Neutrophil (primary cell): ENCODE measurements around the gene TBC1D10A.

Experiments used
- H3K27ac ChIP-seq: fragments of 200-600 bp; sonication (generic); 2 replicates; pipeline ENCODE4 v1.5.1; 2016; ENCODE audit warnings: mild to moderate bottlenecking, moderate library complexity
- H3K27me3 ChIP-seq: fragments of 200-600 bp; sonication (generic); 2 replicates; pipeline ENCODE4 v1.6.0; 2016; ENCODE audit warnings: mild to moderate bottlenecking
- H3K36me3 ChIP-seq: fragments of 200-600 bp; sonication (generic); 2 replicates; pipeline ENCODE4 v1.5.1; 2017
- H3K4me1 ChIP-seq, 2 experiments: fragments of 200-600 bp in 1 of 2; sonication (generic) in 1 of 2; 1 replicate in 1 of 2; 2 replicates in 1 of 2; pipeline versions ENCODE4 v1.5.1 to v1.6.1; 2013 to 2016; ENCODE audit warnings: low read depth in 1 of 2, low read length in 1 of 2, mild to moderate bottlenecking in 1 of 2, moderate library complexity in 1 of 2; ENCODE audit not compliant: control insufficient read depth in 1 of 2, insufficient read depth in 1 of 2
- H3K4me3 ChIP-seq, 2 experiments: fragments of 200-600 bp in 1 of 2; sonication (generic) in 1 of 2; 1 replicate in 1 of 2; 2 replicates in 1 of 2; pipeline ENCODE4 v1.5.1; 2013 to 2016; ENCODE audit warnings: low read depth in 1 of 2, low read length in 1 of 2, mild to moderate bottlenecking in 1 of 2, moderate library complexity in 1 of 2
- H3K9me3 ChIP-seq: fragments of 200-600 bp; sonication (generic); 2 replicates; pipeline ENCODE4 v1.5.1; 2016
- TF ChIP-seq, protein P1 (sequence below): fragments of 200-600 bp; sonication (generic); IDR thresholded peaks from 2 replicates; pipeline ENCODE4 v1.5.1; 2016; ENCODE audit warnings: antibody characterized with exemption

The TBC1D10A gene

DNA sequence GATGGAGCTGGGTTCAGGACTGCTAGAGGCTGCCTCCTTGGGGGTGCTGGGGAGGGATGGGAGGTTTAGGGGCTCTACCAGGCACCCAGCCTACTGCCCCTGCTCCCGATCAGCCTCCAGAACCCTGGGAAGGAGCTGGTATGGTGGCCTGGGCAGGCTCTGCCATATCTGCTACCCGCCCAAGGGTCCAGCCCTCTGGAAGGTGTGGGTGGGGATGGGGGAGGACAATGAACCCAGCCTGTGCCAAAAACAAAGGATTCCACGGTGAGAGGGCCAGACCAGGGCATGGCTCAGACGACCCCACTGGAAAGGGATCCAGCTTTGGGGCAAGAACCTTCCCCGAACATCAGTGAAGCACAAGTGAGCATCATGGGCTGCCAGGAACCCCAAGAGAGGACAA lies 40.4 kb downstream of the TBC1D10A start:
- Histone ChIP-seq H3K4me3 (no peak overlapping the region), H3K27ac (peak overlapping the region; percentile 40), H3K9me3 (no peaks in the 10 kb centered on the region), H3K36me3 (peaks cover 10% of the 10 kb centered on the region), H3K4me1 (peaks cover 48 to 58% of the 10 kb centered on the region in 2 experiments), H3K27me3 (no peaks in the 10 kb centered on the region)
- TF ChIP-seq, protein P1, sequence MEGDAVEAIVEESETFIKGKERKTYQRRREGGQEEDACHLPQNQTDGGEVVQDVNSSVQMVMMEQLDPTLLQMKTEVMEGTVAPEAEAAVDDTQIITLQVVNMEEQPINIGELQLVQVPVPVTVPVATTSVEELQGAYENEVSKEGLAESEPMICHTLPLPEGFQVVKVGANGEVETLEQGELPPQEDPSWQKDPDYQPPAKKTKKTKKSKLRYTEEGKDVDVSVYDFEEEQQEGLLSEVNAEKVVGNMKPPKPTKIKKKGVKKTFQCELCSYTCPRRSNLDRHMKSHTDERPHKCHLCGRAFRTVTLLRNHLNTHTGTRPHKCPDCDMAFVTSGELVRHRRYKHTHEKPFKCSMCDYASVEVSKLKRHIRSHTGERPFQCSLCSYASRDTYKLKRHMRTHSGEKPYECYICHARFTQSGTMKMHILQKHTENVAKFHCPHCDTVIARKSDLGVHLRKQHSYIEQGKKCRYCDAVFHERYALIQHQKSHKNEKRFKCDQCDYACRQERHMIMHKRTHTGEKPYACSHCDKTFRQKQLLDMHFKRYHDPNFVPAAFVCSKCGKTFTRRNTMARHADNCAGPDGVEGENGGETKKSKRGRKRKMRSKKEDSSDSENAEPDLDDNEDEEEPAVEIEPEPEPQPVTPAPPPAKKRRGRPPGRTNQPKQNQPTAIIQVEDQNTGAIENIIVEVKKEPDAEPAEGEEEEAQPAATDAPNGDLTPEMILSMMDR: no peak

DNA sequence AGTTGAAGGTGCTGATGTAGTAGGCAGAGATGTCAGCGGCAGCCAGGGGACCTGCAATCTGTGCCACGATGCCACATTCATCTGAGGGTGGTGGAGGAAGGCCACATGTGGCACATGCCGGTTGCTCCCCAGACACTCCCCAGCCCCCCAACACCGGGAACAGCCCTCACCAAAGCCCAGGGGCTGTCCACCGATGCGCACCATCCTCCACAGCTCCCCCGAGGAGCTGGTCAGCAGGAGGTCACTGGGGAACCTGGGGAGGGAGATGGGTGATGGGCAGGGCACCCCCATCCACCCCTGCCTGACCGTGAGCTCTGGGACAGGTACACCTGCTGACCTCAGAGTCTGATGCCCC lies 40.9 kb downstream of the TBC1D10A start:
- Histone ChIP-seq H3K27me3 (no peaks in the 10 kb centered on the region), H3K9me3 (no peaks in the 10 kb centered on the region), H3K27ac (no peak overlapping the region), H3K4me3 (no peak overlapping the region), H3K36me3 (peaks cover 6% of the 10 kb centered on the region), H3K4me1 (peaks cover 48 to 58% of the 10 kb centered on the region in 2 experiments)
- TF ChIP-seq, protein P1: no peak

DNA sequence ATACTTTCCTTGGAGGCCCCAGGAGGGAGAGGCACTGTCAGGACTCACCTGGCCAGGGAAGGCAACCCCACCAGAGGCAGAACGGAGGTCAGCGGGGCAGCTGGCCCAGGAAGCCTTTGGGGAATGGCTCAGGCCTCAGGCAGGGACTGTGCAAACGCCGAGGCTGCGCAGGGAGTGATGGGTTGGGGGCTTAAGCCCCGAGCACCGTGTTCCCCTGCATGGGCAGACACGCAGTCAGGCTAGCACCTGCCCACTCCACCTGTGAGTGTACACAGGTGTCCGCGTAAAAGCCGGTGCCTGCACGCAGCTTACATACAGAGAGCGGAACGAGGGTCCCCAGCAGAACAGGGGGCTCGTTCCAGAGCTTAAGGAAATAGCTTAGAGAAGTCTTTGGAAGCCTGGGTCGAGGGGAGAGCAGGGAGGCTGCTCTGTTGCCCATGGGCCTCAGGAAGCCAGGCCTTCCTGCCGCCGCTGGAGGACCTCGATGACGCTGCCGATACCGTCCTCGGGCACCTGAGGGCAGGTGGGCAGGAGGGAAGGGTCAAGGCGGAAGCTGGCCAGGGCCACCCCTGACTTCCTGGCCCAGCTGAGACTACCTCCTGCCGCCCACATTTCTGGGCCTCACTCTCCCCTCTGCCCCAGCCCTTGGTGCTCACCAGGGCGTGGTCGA lies 41.4 kb downstream of the TBC1D10A start:
- no peak overlapping the region for H3K4me3 ChIP-seq
- TF ChIP-seq, protein P1: no peak

DNA sequence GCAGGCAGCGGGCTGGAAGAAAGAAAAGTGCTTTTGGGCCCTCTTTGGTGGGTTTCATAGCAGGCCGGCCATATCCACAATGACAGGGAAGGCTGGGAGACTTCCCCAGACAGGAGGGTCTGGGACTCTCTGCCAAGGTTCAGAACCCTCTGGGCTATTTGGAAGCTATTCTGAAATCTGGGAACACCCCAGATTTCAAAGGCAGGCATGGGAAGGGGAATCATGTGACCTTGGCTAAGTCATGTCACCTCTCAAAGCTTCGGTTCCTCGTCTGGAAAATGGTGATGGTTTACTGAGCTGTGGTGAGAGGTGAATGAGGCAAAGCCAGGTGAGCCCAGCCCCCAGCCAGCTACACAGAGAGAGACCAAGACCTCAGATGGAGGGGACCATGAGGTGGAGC lies 42.1 kb downstream of the TBC1D10A start:
- Histone ChIP-seq H3K9me3 (no peaks in the 10 kb centered on the region), H3K27ac (peak overlapping the region; percentile 20), H3K4me3 (no peak overlapping the region), H3K4me1 (peaks cover 49 to 55% of the 10 kb centered on the region in 2 experiments), H3K36me3 (peaks cover 6% of the 10 kb centered on the region), H3K27me3 (no peaks in the 10 kb centered on the region)
- TF ChIP-seq, protein P1: no peak

More for the DNA sequence above, 41.4 kb downstream of the TBC1D10A start:
- Histone ChIP-seq H3K36me3 (peaks cover 6% of the 10 kb centered on the region), H3K9me3 (no peaks in the 10 kb centered on the region), H3K4me1 (peaks cover 48 to 55% of the 10 kb centered on the region in 2 experiments), H3K27ac (no peak overlapping the region), H3K27me3 (no peaks in the 10 kb centered on the region)

DNA sequence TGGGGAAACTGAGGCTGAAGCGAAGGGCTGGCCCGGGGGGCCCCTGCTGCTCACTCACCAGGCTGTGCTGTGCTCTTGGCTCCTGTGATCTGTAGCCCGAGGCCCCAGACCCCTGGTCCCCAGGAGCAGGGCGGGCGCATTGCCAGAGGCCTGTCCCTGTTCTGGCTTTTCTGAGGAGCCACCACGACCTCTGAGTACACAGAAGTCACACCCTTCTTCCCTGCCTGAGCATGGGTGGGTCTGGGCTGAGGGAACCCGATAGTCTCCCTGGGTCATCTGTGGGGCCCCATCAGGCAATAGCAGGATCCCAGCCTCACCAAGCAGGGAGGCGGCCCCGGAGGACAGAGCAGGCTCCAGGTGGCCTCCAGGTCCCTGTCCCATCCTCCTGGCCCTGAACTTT lies 42.6 kb downstream of the TBC1D10A start:
- Histone ChIP-seq H3K27me3 (no peaks in the 10 kb centered on the region), H3K4me1 (peaks cover 54 to 58% of the 10 kb centered on the region in 2 experiments), H3K27ac (peak overlapping the region; percentile 20), H3K4me3 (no peak overlapping the region), H3K36me3 (peaks cover 6% of the 10 kb centered on the region), H3K9me3 (no peaks in the 10 kb centered on the region)
- TF ChIP-seq, protein P1: no peak
